K562 treated with DMSO at 1 percent for 4 hours (cell line): ENCODE results near the gene SGO2. TPM values are rescaled to one million over a fixed set of nuclear protein-coding genes. Genes with fewer than 3 reads are reported as not detected.

Experiments
- total RNA-seq: library from RNA; unstranded; fragments of 300-600 nt; gene quantifications from 2 replicates; pipeline ENCODE4 v1.2.3, GENCODE V29; 2022; ENCODE audit not compliant: insufficient read depth

SGO2 gene, protein sequence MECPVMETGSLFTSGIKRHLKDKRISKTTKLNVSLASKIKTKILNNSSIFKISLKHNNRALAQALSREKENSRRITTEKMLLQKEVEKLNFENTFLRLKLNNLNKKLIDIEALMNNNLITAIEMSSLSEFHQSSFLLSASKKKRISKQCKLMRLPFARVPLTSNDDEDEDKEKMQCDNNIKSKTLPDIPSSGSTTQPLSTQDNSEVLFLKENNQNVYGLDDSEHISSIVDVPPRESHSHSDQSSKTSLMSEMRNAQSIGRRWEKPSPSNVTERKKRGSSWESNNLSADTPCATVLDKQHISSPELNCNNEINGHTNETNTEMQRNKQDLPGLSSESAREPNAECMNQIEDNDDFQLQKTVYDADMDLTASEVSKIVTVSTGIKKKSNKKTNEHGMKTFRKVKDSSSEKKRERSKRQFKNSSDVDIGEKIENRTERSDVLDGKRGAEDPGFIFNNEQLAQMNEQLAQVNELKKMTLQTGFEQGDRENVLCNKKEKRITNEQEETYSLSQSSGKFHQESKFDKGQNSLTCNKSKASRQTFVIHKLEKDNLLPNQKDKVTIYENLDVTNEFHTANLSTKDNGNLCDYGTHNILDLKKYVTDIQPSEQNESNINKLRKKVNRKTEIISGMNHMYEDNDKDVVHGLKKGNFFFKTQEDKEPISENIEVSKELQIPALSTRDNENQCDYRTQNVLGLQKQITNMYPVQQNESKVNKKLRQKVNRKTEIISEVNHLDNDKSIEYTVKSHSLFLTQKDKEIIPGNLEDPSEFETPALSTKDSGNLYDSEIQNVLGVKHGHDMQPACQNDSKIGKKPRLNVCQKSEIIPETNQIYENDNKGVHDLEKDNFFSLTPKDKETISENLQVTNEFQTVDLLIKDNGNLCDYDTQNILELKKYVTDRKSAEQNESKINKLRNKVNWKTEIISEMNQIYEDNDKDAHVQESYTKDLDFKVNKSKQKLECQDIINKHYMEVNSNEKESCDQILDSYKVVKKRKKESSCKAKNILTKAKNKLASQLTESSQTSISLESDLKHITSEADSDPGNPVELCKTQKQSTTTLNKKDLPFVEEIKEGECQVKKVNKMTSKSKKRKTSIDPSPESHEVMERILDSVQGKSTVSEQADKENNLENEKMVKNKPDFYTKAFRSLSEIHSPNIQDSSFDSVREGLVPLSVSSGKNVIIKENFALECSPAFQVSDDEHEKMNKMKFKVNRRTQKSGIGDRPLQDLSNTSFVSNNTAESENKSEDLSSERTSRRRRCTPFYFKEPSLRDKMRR
- 6.3 and 9.0 TPM in 2 replicates for total RNA-seq

DNA sequence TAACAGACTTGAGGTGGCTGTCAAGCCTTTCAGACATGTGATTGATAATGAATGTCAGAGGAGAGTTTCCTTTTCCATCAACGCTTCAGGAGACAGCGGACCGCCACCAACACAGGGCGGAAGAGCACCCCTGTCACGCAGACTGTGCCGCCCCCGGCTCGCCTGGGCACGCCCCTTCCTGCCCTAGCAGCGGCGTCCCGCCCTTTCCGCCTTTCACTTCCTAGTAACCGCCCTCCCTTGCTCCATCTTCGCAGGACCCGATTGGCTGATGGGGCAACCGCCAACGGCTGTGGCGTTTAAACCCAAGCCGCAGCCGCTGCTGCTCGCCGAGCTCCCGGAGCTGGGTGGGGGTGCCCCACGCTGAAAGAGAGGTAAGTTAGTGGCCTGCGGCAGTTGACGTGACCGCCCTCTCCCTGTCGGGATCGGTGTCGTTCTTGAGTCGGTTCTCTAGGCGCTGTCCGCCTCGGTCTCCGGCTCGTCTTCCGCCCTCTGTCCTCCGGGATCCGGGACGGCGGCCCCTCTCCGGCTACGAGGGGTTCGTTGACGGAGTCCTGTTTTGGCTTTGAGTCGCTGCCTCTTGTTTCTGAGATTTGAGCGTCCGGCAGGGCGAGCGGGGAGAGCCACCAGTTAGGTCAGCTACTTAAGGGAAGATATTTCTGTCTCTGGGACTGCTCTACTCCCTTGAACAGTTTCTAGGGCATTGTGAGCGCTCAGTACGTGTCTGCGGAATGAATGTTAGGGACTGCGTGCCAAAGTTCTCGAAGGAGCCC is at the start of gene SGO2:
Gene SGO2 (plus strand): TSS at position 326 of the 770 bp plus-strand sequence. CDS start 6,769 bp downstream, outside the sequence.

DNA sequence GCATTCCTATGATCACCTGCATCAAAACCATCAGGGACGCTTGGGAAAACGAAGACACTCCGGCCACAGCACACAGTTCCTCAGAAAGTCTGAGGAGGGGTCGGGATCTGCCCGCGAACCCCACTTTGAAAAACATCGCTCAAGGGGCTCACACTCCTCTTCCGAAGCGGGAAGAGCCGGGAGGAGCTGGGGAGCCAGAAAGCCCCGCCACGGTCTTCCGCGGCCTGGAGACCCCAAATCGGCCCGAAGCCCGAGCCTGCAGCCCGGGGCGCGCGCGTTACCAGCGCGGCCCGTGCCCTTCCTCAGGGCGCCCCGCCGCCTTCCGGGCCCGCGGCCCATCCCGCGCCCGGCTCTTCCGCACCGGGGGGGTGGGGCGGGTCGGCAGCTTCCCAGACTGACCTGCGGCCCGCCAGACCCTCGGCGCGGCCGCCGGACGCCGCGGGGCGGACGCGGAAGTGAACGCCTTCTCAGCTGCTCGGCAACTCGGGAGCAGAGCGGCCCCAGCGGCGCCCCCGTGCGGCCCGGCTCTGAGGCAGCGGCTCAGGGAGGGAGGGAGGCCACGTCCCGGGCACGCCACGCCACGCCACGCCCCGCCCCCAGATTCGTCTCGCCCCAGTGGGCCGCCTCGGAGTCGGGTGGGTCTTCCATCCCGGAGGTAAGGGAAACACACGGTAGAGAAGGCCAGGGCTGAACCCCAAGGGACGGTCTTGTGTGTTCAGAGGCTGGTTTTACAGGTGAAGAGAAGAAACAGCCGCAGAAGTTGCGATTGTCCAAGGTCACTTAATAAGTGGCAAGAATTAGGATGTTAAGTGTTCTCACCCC is 16.2 kb upstream of the SGO2 start, which contains the start of gene KCTD18:
Gene KCTD18 (minus strand): TSS at position 457 of the 822 bp plus-strand sequence. CDS start 3,052 bp downstream, outside the sequence.

DNA sequence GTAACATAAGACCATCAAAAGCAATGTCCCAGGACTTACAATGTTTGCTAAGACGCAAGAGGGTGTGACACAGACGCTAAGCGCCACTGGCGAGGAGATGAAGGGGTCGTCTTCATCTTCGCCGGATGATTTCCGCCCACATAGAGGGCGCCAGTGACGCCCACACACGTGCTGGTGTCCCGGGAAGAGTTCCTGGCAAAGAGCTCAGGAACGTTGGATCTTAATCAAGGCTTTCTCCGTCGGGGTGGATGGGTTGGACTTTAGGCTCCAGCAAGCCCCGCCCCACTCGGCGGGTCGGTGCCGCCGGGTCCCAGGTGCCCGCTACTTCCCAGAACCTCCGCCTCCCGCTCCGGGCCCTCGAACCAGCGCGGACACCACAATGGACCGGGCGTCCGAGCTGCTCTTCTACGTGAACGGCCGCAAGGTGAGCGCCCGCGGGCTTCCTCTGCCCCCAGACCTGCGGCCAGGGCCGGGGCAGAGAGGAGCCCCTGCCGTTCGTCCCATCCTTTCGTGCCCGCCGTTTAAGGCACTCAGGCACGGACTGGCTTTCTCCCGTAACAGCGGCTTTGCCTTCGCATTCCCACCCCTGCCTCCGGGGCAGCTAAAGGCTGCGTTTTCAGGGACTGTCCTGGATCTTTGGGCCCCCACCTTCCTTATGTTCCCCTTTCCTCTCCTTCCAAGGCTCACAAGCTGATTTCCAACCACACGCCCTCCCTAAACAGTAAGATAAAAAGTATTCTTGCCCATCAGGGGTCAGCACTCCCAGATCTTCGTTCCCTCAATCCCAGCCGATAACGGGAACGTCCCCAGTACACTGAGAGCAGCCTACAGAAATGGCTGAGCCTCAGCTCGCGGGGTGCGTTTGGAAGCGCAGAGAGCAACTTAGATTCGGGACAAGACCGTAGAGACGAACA is 60.0 kb downstream of the SGO2 start, which contains the start of gene AOX1:
Gene AOX1 (plus strand): TSS at position 285 of the 914 bp plus-strand sequence. CDS start 95 bp downstream, at position 380.

Other genes with a start within 250 kb of the SGO2 start
- 14.0 and 17.7 TPM in 2 replicates for gene SPATS2L, start 219.5 kb upstream of the SGO2 start, total RNA-seq
- gene KCTD18, start 16.1 kb upstream of the SGO2 start, total RNA-seq = 3.2 and 4.1 TPM in 2 replicates
- gene AOX1, start 59.8 kb downstream of the SGO2 start, total RNA-seq = not detected in 2 replicates